Naive thymus-derived CD4-positive, alpha-beta T cell (primary cell): ENCODE results near the gene ENTPD8. TPM values are rescaled to one million over a fixed set of nuclear protein-coding genes. Genes with fewer than 3 reads are reported as not detected.
"Not testable (repeated sequence)": the region's sequence is repeated elsewhere in the genome, so short reads cannot be mapped to it uniquely, and the experiment has no call there.

ENCODE experiments used
- ATAC-seq: fragments of 150-1000 bp; cut with Tn5 transposase; 2 replicates; pipeline ENCODE4 v1.10.0; 2021; ENCODE audit warnings: mild to moderate bottlenecking, moderate library complexity
- CTCF ChIA-PET: fragments of 350-600 bp; sonication (Branson Sonifier 250); formaldehyde crosslinking; loops from one replicate; lab custom pipeline; 2021; ENCODE audit warnings: antibody characterized with exemption; lab: Charles Lee
- POLR2A ChIA-PET: fragments of 350-600 bp; sonication (Branson Sonifier 250); formaldehyde crosslinking; loops from one replicate; lab custom pipeline; 2021; ENCODE audit warnings: antibody characterized with exemption, inconsistent platforms; lab: Charles Lee
- DNase-seq, 9 donors: peaks; one replicate each; pipeline versions ENCODE4 v3.0.0 to v3.0.0-alpha.2; 2020 to 2022; ENCODE audit warnings: mixed read lengths in 1 of 9
- H3K27ac ChIP-seq: one replicate; pipeline ENCODE4 v1.7.0; 2013; ENCODE audit warnings: mild to moderate bottlenecking, low read depth, low read length, moderate library complexity
- H3K27me3 ChIP-seq, 2 donors: one replicate each; pipeline ENCODE4 v1.7.0; 2013; ENCODE audit warnings: low read length in 2 of 2, mild to moderate bottlenecking in 2 of 2, moderate library complexity in 2 of 2; ENCODE audit not compliant: control insufficient read depth in 2 of 2, insufficient read depth in 2 of 2
- H3K36me3 ChIP-seq, 3 experiments: 1 replicate in 2 of 3; 2 replicates in 1 of 3; pipeline ENCODE4 v1.7.0; 2013; ENCODE audit warnings: low read length in 3 of 3, mild to moderate bottlenecking in 3 of 3, moderate library complexity in 1 of 3; ENCODE audit not compliant: insufficient read depth in 3 of 3, control insufficient read depth in 2 of 3
- H3K4me1 ChIP-seq, 2 donors: one replicate each; pipeline ENCODE4 v1.7.0; 2013; ENCODE audit warnings: low read length in 2 of 2, mild to moderate bottlenecking in 2 of 2, moderate library complexity in 1 of 2; ENCODE audit not compliant: control insufficient read depth in 2 of 2, insufficient read depth in 2 of 2
- H3K4me3 ChIP-seq: 2 replicates; pipeline ENCODE4 v1.7.0; 2013; ENCODE audit warnings: mild to moderate bottlenecking, low read length
- H3K9me3 ChIP-seq, 3 experiments: 1 replicate in 2 of 3; 2 replicates in 1 of 3; pipeline ENCODE4 v1.7.0; 2013; ENCODE audit warnings: low read length in 3 of 3; ENCODE audit not compliant: control insufficient read depth in 2 of 3
- H3K27ac Mint-ChIP-seq, 9 donors: one replicate each; pipeline ENCODE4 v1.8.0; 2020 to 2022; ENCODE audit warnings: mixed read lengths in 9 of 9, mild to moderate bottlenecking in 8 of 9, moderate library complexity in 5 of 9, inconsistent platforms in 2 of 9
- H3K27me3 Mint-ChIP-seq, 5 donors: one replicate each; pipeline ENCODE4 v1.8.0; 2021 to 2022; ENCODE audit warnings: mixed read lengths in 5 of 5, mild to moderate bottlenecking in 1 of 5
- H3K36me3 Mint-ChIP-seq, 5 donors: one replicate each; pipeline ENCODE4 v1.8.0; 2020 to 2022; ENCODE audit warnings: mixed read lengths in 5 of 5, mild to moderate bottlenecking in 3 of 5, inconsistent platforms in 1 of 5
- H3K4me1 Mint-ChIP-seq, 7 donors: one replicate each; pipeline ENCODE4 v1.8.0; 2020 to 2022; ENCODE audit warnings: mixed read lengths in 7 of 7, mild to moderate bottlenecking in 3 of 7, inconsistent platforms in 1 of 7
- H3K4me3 Mint-ChIP-seq, 10 donors: one replicate each; pipeline ENCODE4 v1.8.0; 2020 to 2022; ENCODE audit warnings: mild to moderate bottlenecking in 10 of 10, mixed read lengths in 10 of 10, moderate library complexity in 6 of 10, inconsistent platforms in 2 of 10
- H3K9me3 Mint-ChIP-seq, 11 donors: one replicate each; pipeline ENCODE4 v1.8.0; 2020 to 2022; ENCODE audit warnings: mixed read lengths in 11 of 11, mild to moderate bottlenecking in 4 of 11, inconsistent platforms in 1 of 11, moderate library complexity in 1 of 11
- intact Hi-C, 2 donors: fragments of 100-400 bp; cut with micrococcal nuclease; formaldehyde crosslinking; loops; one replicate each; pipeline ENCODE4 v1.15.1; 2023
- polyA plus RNA-seq, 2 donors: library from polyadenylated mRNA; unstranded; fragments of 300-500 nt; fragmentation: Illumina TruSeq; gene quantifications; one replicate each; pipeline ENCODE4 v1.2.3, GENCODE V29; 2021
- total RNA-seq, 6 experiments: library from RNA in 5 of 6; stranded (reverse) in 5 of 6; gene quantifications; 1 replicate in 5 of 6; 2 replicates in 1 of 6; pipeline ENCODE4 v1.2.3 and lab custom pipeline; 2021 to 2026

The ENTPD8 gene
- total and polyA plus RNA-seq, 7 experiments from 2014 or later, result not detected

- H3K36me3 Mint-ChIP-seq, result peaks cover 0 to 6% (median 0%) of the 10 kb centered on the region in 5 donors
- DNase-seq (no peak), ATAC-seq (no peak)
- intact Hi-C loops, result no loop called here
- no peaks in the 10 kb centered on the region for H3K27me3 ChIP-seq
- H3K27ac Mint-ChIP-seq, result no peak overlapping the region
- H3K9me3 ChIP-seq, result no peaks in the 10 kb centered on the region
- H3K4me3 ChIP-seq, result no peak overlapping the region
- CTCF ChIA-PET, result no interaction called here
- peaks cover 3% of the 10 kb centered on the region in 2 donors for H3K4me1 ChIP-seq
- peak overlapping the region in 1 of 10 donors; percentile 56 for H3K4me3 Mint-ChIP-seq
- H3K27ac ChIP-seq, result no peak overlapping the region
- peaks cover 3 to 17% (median 5%) of the 10 kb centered on the region in 7 donors for H3K4me1 Mint-ChIP-seq
- H3K27me3 Mint-ChIP-seq, result peaks cover 0 to 3% (median 0%) of the 10 kb centered on the region in 5 donors
- H3K9me3 Mint-ChIP-seq, result no peaks in the 10 kb centered on the region
- POLR2A ChIA-PET, result no interaction called here
- no peaks in the 10 kb centered on the region for H3K36me3 ChIP-seq
Observed at GRCh38 chr9:137410891-137411249, 30.3 kb downstream of the ENTPD8 start.

- H3K27me3 ChIP-seq, POLR2A ChIA-PET, H3K27ac Mint-ChIP-seq, ATAC-seq, H3K4me1 ChIP-seq, H3K4me3 ChIP-seq, H3K36me3 Mint-ChIP-seq, DNase-seq, intact Hi-C loops, H3K9me3 ChIP-seq, H3K27ac ChIP-seq, H3K9me3 Mint-ChIP-seq, H3K27me3 Mint-ChIP-seq, H3K36me3 ChIP-seq: not testable (repeated sequence)
- H3K4me3 Mint-ChIP-seq, result peak overlapping the region in 2 of 10 donors; percentile 14 to 56
- H3K4me1 Mint-ChIP-seq, result peaks cover 3 to 17% (median 8%) of the 10 kb centered on the region in 7 donors
- CTCF ChIA-PET, result interaction anchor here (1.1 kb wide), 1 partner anchor 108 kb away, joined by 4 read pairs; the partner anchor contains the start of gene NRARP
Observed at GRCh38 chr9:137410236-137410890, 30.8 kb downstream of the ENTPD8 start.

GRCh38 chr9:137409515-137409914 lies 31.6 kb downstream of the ENTPD8 start:
- Histone ChIP-seq H3K36me3 (no peaks in the 10 kb centered on the region), H3K4me1 (peaks cover 3% of the 10 kb centered on the region in 2 donors), H3K9me3 (no peaks in the 10 kb centered on the region), H3K4me3 (no peak overlapping the region), H3K27me3 (no peaks in the 10 kb centered on the region), H3K27ac (no peak overlapping the region)
- Mint-ChIP-seq H3K27ac (no peak overlapping the region), H3K9me3 (no peaks in the 10 kb centered on the region), H3K4me1 (peaks cover 3 to 14% (median 8%) of the 10 kb centered on the region in 7 donors), H3K4me3 (peak overlapping the region in 2 of 10 donors; percentile 28 to 74), H3K27me3 (peaks cover 0 to 4% (median 0%) of the 10 kb centered on the region in 5 donors), H3K36me3 (peaks cover 0 to 5% (median 0%) of the 10 kb centered on the region in 5 donors)
- ChIA-PET CTCF (interaction anchor here (1.1 kb wide), 1 partner anchor 108 kb away, joined by 4 read pairs; the partner anchor contains the start of gene NRARP), POLR2A (no interaction called here)
- DNase-seq, result no peak
- intact Hi-C loops, result no loop called here
- ATAC-seq, result no peak

GRCh38 chr9:137408651-137409405 lies 32.3 kb downstream of the ENTPD8 start:
- ChIA-PET CTCF (interaction anchor here (0.6 to 0.8 kb wide), 2 partner anchors 21 to 99 kb away, joined by 3 read pairs; no protein-coding TSS in a partner anchor), POLR2A (no interaction called here)
- no peaks in the 10 kb centered on the region for H3K9me3 ChIP-seq
- H3K27me3 ChIP-seq, result no peaks in the 10 kb centered on the region
- Mint-ChIP-seq H3K27me3 (peaks cover 0 to 4% (median 0%) of the 10 kb centered on the region in 5 donors), H3K9me3 (no peaks in the 10 kb centered on the region), H3K4me3 (peak overlapping the region in 2 of 10 donors; percentile 28 to 74), H3K27ac (no peak overlapping the region), H3K36me3 (peaks cover 0 to 4% (median 0%) of the 10 kb centered on the region in 5 donors), H3K4me1 (peaks cover 0 to 10% (median 8%) of the 10 kb centered on the region in 7 donors)
- H3K27ac ChIP-seq, result no peak overlapping the region
- ATAC-seq (no peak), DNase-seq (no peak)
- intact Hi-C loops, result no loop called here
- H3K4me3 ChIP-seq, result no peak overlapping the region
- H3K36me3 ChIP-seq, result no peaks in the 10 kb centered on the region
- peaks cover 3% of the 10 kb centered on the region in 2 donors for H3K4me1 ChIP-seq

GRCh38 chr9:137407590-137408300 lies 33.4 kb downstream of the ENTPD8 start:
- Mint-ChIP-seq H3K4me3 (peak overlapping the region in 1 of 10 donors; percentile 61), H3K36me3 (peaks cover 0 to 4% (median under 1%) of the 10 kb centered on the region in 5 donors), H3K9me3 (no peaks in the 10 kb centered on the region), H3K27me3 (peaks cover 0 to 4% (median 0%) of the 10 kb centered on the region in 5 donors), H3K27ac (no peak overlapping the region), H3K4me1 (peaks cover 0 to 10% (median 6%) of the 10 kb centered on the region in 7 donors)
- no peaks in the 10 kb centered on the region for H3K36me3 ChIP-seq
- H3K9me3 ChIP-seq, result no peaks in the 10 kb centered on the region
- intact Hi-C loops, result loop anchor here (1.0 to 2.0 kb wide), 4 partner anchors 105 to 113 kb away; partner anchors contain the start of gene NRARP (in 2 of the 2)
- no peak overlapping the region for H3K27ac ChIP-seq
- no peak for DNase-seq
- ChIA-PET POLR2A (no interaction called here), CTCF (interaction anchor here (0.6 to 0.8 kb wide), 2 partner anchors 20 to 98 kb away, joined by 3 read pairs; no protein-coding TSS in a partner anchor)
- no peak for ATAC-seq
- H3K4me3 ChIP-seq, result no peak overlapping the region
- H3K4me1 ChIP-seq, result peaks cover 3% of the 10 kb centered on the region in 2 donors
- no peaks in the 10 kb centered on the region for H3K27me3 ChIP-seq

- Mint-ChIP-seq H3K4me3 (peak overlapping the region in 1 of 10 donors; percentile 61), H3K9me3 (no peaks in the 10 kb centered on the region), H3K4me1 (peaks cover 0 to 12% (median 6%) of the 10 kb centered on the region in 7 donors), H3K27me3 (peaks cover 0 to 4% (median 0%) of the 10 kb centered on the region in 5 donors), H3K27ac (no peak overlapping the region), H3K36me3 (peaks cover 0 to 11% (median 7%) of the 10 kb centered on the region in 5 donors)
- H3K4me3 ChIP-seq, result no peak overlapping the region
- no peaks in the 10 kb centered on the region for H3K9me3 ChIP-seq
- DNase-seq (peak; percentile 34 to 76 (median 48)), ATAC-seq (peak; percentile 88)
- no peaks in the 10 kb centered on the region for H3K36me3 ChIP-seq
- H3K27me3 ChIP-seq, result no peaks in the 10 kb centered on the region
- no peak overlapping the region for H3K27ac ChIP-seq
- ChIA-PET POLR2A (no interaction called here), CTCF (no interaction called here)
- intact Hi-C loops, result loop anchor here (1.0 to 2.0 kb wide), 4 partner anchors 104 to 112 kb away; partner anchors contain the start of gene NRARP (in 2 of the 2)
- peaks cover 3% of the 10 kb centered on the region in 2 donors for H3K4me1 ChIP-seq
Observed at GRCh38 chr9:137406876-137407589, 34.1 kb downstream of the ENTPD8 start.
